ENCODE measurements around the gene LPIN2. TPM values are rescaled to one million over a fixed set of nuclear protein-coding genes. Genes with fewer than 3 reads are reported as not detected.

LPIN2 gene
- total and polyA plus RNA-seq, 2 of the 13 experiments (the other 11 are each of a cell fraction or from before 2014, with no cell fraction given), result 46.0 to 119 TPM

GRCh38 chr18:3012136-3013023, 564 bp downstream of the LPIN2 start (continued):
- TF ChIP-seq, protein P1, sequence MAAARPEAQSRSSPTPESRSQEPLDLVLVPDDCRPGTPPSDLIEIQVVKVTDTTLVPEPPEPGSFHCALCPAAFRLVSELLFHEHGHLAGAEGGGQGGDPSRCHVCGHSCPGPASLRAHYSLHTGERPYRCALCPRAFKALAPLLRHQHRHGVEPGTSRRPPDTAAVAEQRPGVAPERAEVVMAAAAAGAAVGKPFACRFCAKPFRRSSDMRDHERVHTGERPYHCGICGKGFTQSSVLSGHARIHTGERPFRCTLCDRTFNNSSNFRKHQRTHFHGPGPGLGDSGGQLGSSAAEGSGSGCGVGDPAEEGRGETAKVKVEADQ (CRISPR knock-in tag; IDR thresholded peaks at IDR 0.05; ENCODE audit: borderline replicate concordance), result peak; percentile 82; the same call in 1 of the 2 replicates
- TF ChIP-seq, protein P2, sequence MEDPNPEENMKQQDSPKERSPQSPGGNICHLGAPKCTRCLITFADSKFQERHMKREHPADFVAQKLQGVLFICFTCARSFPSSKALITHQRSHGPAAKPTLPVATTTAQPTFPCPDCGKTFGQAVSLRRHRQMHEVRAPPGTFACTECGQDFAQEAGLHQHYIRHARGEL (CRISPR knock-in tag; IDR thresholded peaks at IDR 0.05), result no peak
- no peak for TF ChIP-seq RAD51 (IDR thresholded peaks at IDR 0.05; ENCODE audit: borderline replicate concordance)
- peak; percentile 49; the same call in 1 of the 2 replicates for TF ChIP-seq ZNF225 (CRISPR knock-in tag; IDR thresholded peaks at IDR 0.05)
- TF ChIP-seq CBX5 (CRISPR knock-in tag; IDR thresholded peaks at IDR 0.05; ENCODE audit: borderline replicate concordance), result no peak
- no peak for TF ChIP-seq ZMYM3 (CRISPR knock-in tag; IDR thresholded peaks at IDR 0.05)
- TF ChIP-seq ZNF331 (CRISPR knock-in tag; IDR thresholded peaks at IDR 0.05), result no peak
- no peak for TF ChIP-seq LCORL (IDR thresholded peaks at IDR 0.05)
- peak; percentile 51; the same call in 1 of the 2 replicates for TF ChIP-seq LCORL (CRISPR knock-in tag; IDR thresholded peaks at IDR 0.05)
- TF ChIP-seq ZNF207 (IDR thresholded peaks at IDR 0.05; ENCODE audit: borderline replicate concordance), result no peak
- TF ChIP-seq HINFP (CRISPR knock-in tag; IDR thresholded peaks at IDR 0.05; ENCODE audit: low read depth), result no peak
- TF ChIP-seq ZMYM4 (CRISPR knock-in tag; IDR thresholded peaks at IDR 0.05), result peak; percentile 54
- no peak for TF ChIP-seq SMC3 (IDR thresholded peaks at IDR 0.05; ENCODE audit: low read length)
- TF ChIP-seq CREB3 (CRISPR knock-in tag; IDR thresholded peaks at IDR 0.05), result no peak
- no peak for TF ChIP-seq ZNF335 (CRISPR knock-in tag; IDR thresholded peaks at IDR 0.05)
- TF ChIP-seq GATAD2A (CRISPR knock-in tag; IDR thresholded peaks at IDR 0.05), result no peak
- TF ChIP-seq NR2C2 (CRISPR knock-in tag; IDR thresholded peaks at IDR 0.05; ENCODE audit: borderline replicate concordance), result peak; percentile 17; the same call in 1 of the 2 replicates
- TF ChIP-seq ZNF768 (CRISPR knock-in tag; IDR thresholded peaks at IDR 0.05), result peak; percentile 25; the same call in 1 of the 2 replicates
- peak; percentile 39; the same call in 1 of the 2 replicates for TF ChIP-seq ARID5B (CRISPR knock-in tag; IDR thresholded peaks at IDR 0.05)
- no peak for TF ChIP-seq ZNF17 (CRISPR knock-in tag; IDR thresholded peaks at IDR 0.05)
- peak; percentile 57 for TF ChIP-seq SAP130 (CRISPR knock-in tag; IDR thresholded peaks at IDR 0.05; ENCODE audit: low read depth)
- no peak for TF ChIP-seq PAF1 (CRISPR knock-in tag; IDR thresholded peaks at IDR 0.05)
- TF ChIP-seq ZFP36 (IDR thresholded peaks at IDR 0.05; ENCODE audit: borderline replicate concordance, low read depth, low read length, partially characterized antibody), result no peak
- TF ChIP-seq ZNF543 (CRISPR knock-in tag; IDR thresholded peaks at IDR 0.05), result no peak; the same call in 1 of the 2 replicates

Data from HepG2 (cell line).